Superior temporal gyrus (tissue), 1 donor: ENCODE results near the gene RBM45.
"Not testable (repeated sequence)": the region's sequence is repeated elsewhere in the genome, so short reads cannot be mapped to it uniquely, and the experiment has no call there.

Source experiments
- DNase-seq: peaks from one replicate; pipeline ENCODE4 v3.0.0-alpha.2; 2016; ENCODE audit errors: extremely low spot score

The RBM45 gene

GRCh38 chr2:178112202-178113152, at the start of gene RBM45:
Gene RBM45 (plus strand): TSS chr2:178112437. CDS start chr2:178112547, 110 bp downstream.
- DNase-seq = peak; percentile 90

- no peak for DNase-seq
Observed at GRCh38 chr2:178066324-178066723, 45.9 kb upstream of the RBM45 start.

GRCh38 chr2:178066890-178067669, 45.2 kb upstream of the RBM45 start:
- no peak for DNase-seq

- DNase-seq = no peak
Observed at GRCh38 chr2:178068823-178069454, 43.3 kb upstream of the RBM45 start.

GRCh38 chr2:178069551-178069950, 42.7 kb upstream of the RBM45 start:
- DNase-seq = no peak

- DNase-seq = no peak
Observed at GRCh38 chr2:178070824-178071223, 41.4 kb upstream of the RBM45 start.

- no peak for DNase-seq
Observed at GRCh38 chr2:178072000-178072382, 40.2 kb upstream of the RBM45 start.

- peak; percentile 17 for DNase-seq
Observed at GRCh38 chr2:178072383-178073301, 39.6 kb upstream of the RBM45 start, which contains the start of gene PDE11A. Gene PDE11A (minus strand): TSS chr2:178072777. CDS start chr2:178072437, 340 bp downstream.

- no peak for DNase-seq
Observed at GRCh38 chr2:178074123-178075005, 37.9 kb upstream of the RBM45 start.

GRCh38 chr2:178075006-178075326, 37.3 kb upstream of the RBM45 start:
- no peak for DNase-seq

GRCh38 chr2:178076130-178076529, 36.1 kb upstream of the RBM45 start:
- DNase-seq = no peak

GRCh38 chr2:178079279-178079678, 33.0 kb upstream of the RBM45 start:
- DNase-seq = not testable (repeated sequence)

GRCh38 chr2:178082408-178083045, 29.7 kb upstream of the RBM45 start:
- DNase-seq = no peak

- no peak for DNase-seq
Observed at GRCh38 chr2:178084273-178084672, 28.0 kb upstream of the RBM45 start.

GRCh38 chr2:178088774-178089270, 23.4 kb upstream of the RBM45 start:
- DNase-seq = no peak

GRCh38 chr2:178093471-178093870, 18.8 kb upstream of the RBM45 start:
- DNase-seq = no peak

- no peak for DNase-seq
Observed at GRCh38 chr2:178101321-178102079, 10.7 kb upstream of the RBM45 start.

- no peak for DNase-seq
Observed at GRCh38 chr2:178105566-178105965, 6.7 kb upstream of the RBM45 start.

GRCh38 chr2:178106053-178106452, 6.2 kb upstream of the RBM45 start:
- no peak for DNase-seq
